Globus pallidus (tissue), 1 donor: Measurements from ENCODE around the gene PIP5K1C.
"Not testable (repeated sequence)": the region's sequence is repeated elsewhere in the genome, so short reads cannot be mapped to it uniquely, and the experiment has no call there.

ENCODE experiments used
- DNase-seq: peaks from one replicate; pipeline ENCODE4 v3.0.0-alpha.2; 2015; ENCODE audit warnings: low spot score

The PIP5K1C gene

DNA sequence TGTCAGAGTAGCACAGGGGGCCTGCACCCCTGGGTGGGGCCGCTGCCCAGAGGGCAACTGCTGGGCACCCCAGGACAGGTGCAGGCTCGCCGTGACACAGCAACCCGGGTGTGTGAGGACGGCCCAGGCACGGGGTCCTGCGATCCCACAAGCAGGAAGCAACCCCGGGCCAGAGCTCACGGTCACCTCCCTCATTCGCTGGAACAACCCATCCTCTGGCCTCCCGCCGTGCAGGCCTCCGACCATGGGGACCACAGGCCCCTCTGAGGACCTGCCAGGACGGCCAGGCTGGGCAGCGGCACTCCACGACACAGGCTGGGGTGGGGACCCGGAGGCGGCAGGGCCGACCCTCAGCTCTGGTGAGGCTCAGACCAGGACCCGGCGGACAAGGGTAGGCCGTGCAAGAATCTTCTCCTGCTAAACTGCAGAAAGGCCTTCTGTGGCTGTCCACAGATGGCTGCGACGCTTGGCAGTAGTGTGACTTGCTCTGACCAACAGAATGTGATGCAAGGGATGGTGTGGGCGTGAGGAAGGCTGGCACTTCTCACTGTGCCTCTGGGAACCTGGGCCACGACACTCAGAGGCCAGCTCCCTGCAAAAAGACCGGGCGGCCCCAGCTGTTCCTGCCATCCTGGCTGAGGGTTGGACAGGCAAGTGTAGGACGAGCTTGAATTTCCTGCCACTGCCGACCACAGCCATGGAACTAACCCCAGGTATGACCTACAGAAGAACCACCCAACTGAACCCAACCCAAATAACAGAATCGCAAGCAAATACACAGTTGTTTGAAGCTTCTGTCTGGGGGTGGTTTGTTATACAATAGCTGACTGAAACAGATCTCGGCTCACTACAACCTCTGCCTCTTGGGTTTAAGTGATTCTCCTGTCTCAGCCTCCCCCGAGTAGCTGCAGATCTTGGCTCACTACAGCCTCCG, 26.5 kb downstream of the PIP5K1C start:
- no peak for DNase-seq

GRCh38 chr19:3672993-3673392, 27.3 kb downstream of the PIP5K1C start:
- no peak for DNase-seq

GRCh38 chr19:3672575-3672948, 27.7 kb downstream of the PIP5K1C start:
- DNase-seq: no peak

DNA sequence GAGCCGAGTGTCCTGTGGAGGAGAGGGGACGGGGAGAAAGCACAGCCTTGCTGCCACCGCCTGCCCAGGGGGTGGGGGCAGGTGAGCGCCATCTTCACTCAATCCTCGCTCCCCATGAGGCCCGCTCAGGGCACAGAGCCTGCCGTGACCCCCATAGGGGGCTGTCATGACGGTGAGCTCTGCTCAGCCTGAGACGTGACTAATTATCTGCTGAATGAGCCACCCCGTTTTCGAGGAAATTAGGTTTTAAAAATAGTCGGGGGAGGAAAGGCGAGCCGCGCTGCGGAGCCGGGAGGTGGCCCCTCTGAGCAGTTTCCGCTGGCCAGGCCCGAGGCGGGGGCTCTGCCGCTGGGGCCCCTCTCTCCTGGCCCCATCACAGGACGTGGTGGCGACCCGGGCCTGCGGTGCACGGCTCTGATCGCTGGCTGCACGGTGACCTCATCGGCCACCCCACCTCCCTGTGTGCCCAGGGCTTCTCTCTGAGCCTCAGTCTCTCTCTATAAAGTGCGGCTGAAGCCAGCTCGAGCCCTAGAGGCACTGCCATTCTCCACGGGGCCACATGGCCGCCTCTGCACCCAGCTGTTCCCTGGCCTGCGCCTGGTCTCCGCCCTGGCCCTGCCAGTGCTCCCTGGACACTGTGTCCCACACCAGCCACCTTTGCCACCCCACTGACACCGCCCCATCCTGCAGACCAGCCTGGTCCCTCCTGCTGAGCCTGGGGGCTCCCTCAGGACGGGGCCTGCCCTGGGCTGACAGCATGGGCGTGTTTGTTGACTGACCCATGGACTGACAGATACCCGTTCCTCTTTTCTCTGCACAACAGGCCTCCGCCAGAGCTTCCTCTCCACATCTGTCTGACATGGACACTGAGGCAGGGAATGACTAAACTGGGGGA, 28.3 kb downstream of the PIP5K1C start:
- DNase-seq: no peak

DNA sequence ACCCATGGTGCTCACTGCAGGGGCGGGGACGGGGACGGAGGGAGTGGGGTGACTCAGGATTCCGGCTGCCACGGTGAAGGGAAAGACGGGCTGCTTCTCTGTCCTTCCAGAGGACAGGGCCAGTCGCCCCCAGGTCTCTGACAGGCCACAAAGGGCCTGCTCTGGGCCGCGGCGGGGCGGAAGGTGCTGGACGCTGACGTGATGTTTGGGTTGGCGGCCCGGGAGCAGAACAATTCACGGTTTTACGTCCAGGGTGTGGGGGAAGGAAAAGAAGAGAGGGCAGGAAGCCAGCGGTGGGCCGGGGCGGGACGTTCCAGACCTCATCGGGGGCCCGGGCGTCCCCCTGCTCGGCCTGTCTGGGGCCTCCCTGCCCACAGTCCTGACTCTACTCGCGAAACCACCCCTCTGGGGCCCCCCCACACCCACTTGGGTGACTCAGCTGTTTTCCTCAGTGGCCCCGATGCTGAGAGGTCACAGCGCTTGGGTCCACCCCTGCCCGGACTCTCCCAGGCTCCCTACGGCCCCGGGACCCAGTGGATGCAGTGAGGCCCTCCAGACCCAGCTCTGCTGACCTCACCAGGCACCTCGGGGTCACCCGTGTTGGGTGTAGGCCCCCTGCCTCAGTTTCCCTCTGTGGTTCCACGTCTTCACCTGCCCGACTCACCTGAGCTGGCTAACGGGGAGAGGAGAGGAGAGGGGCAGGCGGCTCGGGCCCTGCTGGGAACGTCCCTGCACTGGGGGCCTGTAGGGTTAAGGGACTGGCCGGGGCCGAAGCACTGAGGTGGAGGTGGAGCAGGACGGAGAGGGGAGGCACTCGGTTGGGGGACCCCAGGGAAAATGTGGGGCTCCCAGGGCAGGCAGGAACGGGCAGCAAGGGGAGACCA, 29.2 kb downstream of the PIP5K1C start:
- peak; percentile 11 for DNase-seq

DNA sequence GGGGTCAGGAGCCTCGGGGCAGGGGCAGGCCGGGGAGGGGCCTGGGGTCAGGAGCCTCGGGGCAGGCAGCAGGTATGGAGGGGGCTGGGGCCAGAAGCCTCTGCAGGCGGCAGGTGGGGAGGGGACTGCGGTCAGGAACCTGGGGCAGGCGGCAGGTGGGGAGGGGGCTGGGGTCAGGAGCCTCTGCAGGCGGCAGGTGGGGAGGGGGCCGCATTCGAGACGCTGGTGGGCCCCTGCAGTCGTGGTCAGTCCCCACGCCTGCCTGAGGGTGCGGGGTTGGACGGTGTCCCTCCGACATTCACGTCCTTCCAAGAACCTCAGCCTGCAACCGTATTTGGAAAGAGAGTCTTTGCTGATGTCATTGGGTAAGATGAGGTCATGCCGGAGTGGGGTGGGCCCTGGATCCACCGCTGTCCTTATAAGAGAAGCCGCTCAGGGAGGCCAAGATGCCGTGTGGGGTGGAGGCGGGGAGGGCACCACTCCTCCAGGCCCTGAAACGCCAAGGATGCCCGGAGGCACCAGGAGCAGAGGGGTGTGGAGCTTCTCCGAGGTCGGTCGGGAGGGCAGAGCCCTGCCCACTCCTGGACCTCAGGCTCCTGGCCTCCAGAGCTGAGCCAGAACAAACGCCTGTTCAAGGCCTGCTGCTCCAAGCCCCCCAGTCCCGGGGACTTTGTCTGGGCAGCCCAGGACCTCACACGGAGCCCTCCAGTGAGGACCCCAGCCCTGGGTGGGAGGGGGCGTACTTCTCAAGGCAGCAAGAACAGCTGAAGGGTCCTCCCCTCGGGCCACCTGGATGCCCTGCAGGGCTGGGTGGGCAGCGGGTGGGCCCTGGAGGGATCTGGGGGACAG, 30.1 kb downstream of the PIP5K1C start:
- DNase-seq: peak; percentile 16

GRCh38 chr19:3669082-3669946, 31.0 kb downstream of the PIP5K1C start:
- no peak for DNase-seq

DNA sequence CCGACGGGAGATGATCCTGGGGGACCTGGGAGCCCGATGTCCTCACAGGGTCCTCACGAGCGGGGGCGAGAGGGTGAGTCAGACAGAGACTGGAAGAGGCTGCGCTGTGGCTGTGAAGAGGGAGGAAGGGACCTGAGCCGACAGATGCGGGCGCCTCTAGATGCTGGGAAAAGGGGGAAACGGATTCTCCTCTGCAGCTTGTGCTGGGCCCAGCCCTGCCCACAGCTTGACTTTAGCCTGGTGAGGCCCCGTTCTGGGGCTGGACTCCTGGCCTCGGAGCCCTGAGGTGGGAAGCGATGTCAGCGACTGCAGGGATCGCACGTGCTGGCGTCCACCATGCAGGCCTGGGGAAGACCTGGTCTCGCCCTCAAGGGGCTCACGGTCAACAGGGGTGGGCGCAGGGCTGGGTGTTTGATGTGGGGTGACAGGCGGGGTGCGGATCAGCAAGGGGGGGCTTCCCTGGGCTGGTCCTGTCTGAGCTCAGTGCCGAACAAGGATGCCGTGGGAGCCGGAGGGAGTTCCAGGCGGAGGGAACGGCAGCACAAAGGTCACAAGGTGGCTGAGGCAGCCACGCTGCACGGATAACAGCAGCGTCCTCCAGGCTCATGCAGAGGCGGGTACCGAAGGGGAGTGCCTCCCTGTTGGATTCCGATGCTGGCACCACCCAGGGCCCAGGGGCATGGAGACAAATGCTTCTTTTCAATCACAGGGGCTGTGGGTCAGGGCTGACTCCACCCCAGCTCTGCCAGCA, 31.8 kb downstream of the PIP5K1C start:
- no peak for DNase-seq

DNA sequence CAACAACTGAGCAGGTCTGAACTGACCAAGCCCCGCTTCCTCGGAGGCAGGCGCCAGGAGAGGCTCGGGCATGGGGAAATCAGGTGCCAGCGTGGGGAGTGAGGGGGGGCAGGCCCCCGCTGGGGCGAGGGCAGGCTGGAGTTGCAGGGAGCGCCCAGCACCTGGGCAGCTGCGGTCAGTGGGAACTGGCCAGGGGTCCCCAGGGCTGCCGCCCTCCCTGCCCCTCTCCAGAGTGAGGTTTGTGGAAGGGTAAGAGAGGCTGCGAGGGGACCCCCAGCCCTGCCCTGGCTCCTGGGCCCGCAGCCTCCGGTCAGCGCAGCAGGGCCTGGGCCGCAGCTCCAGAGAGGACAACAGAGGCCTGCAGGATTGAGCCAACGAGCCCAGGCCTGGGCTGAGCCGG, 32.5 kb downstream of the PIP5K1C start:
- no peak for DNase-seq

GRCh38 chr19:3667037-3667638, 33.1 kb downstream of the PIP5K1C start:
- DNase-seq: no peak

DNA sequence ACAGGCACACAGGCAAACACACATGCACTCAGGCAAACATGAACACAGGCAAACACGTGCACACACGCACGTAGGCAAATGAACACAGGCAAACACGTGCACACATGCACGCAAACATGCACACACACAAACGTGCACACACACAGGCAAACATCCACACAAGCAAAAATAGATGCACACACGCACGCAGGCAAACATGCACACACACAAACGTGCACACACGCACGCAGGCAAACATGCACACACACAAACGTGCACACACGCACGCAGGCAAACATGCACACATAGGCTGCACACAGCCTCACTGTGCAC, 33.8 kb downstream of the PIP5K1C start:
- DNase-seq: not testable (repeated sequence)

DNA sequence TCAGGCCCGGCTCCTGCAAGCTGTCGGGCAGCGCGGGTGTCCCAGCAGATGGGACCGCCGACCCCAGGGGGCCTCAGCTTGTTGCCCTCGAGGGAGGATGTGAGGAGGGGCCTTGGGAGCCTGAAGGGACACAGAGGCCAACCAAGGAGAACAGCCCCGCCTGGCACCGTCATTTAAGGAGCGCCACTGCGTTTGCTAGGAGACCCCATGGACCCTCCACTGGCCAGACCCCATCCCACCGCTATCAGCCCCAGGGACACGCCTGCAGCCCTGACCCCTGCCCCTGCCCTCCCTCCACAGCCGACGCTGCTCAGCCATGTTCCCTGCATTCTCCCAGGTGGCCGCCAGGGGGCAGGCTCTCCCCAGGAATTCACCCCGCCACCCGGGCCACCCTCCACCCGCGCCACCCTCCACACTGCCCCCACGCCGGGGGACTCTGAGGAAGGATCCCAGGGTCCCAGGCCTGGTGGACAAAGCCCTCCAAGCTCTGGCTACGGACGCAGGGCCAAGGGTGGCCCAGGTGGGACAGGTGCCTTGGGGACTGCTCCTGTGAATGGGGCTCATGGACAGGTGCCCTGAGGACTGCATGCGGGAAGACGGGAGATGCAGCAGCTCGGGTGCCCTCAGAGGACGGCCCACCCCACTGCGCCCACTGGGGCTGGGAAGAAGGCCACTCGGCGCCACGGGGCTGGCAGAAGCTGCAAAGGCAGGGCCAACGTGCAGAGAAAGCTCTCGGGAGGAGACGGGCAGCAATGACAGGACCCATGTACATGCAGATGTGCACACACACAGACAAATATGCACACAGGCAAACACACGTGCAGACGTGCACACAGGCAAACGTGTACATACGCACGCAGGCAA, 34.4 kb downstream of the PIP5K1C start:
- no peak for DNase-seq

DNA sequence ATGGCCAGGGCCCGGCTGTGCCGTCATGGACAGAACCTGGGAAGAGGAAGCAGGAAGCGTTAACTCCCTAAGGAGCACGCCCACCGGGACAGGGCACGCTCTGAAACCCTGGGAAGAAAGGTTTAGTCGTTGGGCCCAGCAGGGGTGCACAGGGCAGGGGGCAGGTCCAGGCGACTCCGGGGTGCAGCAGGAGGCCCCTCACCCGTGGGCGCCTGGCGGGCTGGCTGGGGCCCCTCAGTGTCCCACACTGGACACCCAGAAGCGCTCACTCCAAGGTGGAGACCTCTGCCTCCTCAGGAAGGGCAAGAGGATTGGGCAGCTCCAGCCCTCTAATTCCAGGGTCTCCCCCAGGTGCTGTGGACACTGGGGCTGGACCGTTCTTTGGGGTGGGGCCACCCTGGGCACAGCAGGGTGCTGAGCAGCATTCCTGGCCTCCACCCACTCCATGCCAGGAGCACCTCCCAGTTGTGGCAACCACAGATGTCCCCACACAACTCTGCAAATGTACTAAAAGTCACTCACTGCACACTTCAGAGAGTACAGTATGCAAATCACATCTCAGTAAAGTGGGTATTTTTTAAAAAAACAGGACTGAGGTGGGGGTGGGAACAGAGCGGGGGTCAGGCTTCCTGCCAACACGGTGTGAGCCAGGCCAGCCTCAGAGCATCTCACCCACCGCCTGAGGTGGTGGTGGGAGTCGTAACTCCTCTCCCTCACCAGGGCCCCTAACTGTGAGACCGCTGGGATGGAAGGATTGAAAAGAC, 35.2 kb downstream of the PIP5K1C start:
- no peak for DNase-seq

DNA sequence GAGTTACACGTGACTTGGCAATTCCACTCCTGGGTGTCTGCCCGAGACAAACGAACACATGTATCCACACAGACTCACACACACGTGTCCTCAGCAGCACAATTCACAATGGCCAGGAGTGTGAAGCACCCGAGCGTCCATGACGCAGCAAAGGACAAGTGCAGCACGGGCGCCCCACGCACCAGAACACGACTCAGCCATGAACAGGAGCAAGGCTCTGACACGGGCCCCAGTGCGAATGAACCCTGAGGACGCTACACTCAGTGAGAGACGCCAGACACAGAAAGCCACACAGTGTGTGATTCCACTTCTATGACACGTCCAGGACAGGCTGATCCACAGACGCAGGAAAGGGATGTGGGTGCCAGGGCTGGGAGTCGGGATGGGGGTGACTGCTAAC, 36.4 kb downstream of the PIP5K1C start:
- DNase-seq: no peak

- DNase-seq: no peak
Measured at GRCh38 chr19:3661284-3662238, 38.7 kb downstream of the PIP5K1C start.
